GM12801 (cell line): Measurements from ENCODE around the gene CSGALNACT2.

Source experiments
- TF ChIP-seq, protein P1 (sequence below): IDR thresholded peaks from one replicate; pipeline ENCODE4 v1.5.1; 2011; ENCODE audit warnings: control low read depth; ENCODE audit not compliant: insufficient read length; ENCODE audit errors: extremely low read depth

The CSGALNACT2 gene

DNA sequence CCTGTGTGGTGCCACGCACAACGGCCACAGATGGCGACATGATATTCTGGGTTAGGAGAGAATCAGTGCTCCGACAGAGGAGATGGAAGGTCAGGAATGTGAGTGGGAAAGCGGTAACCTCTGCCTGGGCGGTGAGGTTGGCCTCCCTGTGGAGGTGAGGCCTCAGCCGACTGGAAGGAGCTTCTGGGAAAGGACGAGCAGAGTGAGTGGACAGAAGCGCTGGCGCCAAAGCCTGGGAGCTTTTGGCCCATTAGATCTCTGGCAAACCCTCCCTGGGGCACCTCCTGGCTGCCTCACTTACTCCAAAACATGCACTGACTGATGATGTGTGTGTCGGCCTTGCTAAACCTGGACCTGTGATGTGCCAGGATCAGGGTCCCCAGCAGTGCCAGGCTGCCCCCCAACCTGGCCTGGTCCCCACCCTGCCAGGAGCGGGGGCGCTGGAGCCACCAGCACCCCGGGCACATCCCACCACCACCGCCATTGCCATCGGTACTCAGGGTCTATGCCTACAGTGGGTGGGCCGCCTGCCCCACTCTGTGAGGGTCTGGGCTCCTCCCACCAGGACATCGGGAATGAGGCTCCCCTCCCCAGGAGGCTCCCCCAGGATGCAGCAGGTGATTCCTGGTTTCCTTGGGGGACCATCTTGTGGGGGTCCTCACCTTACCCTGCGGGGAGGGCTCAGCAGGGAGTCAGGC, 77.7 kb downstream of the CSGALNACT2 start:
- TF ChIP-seq, protein P1, sequence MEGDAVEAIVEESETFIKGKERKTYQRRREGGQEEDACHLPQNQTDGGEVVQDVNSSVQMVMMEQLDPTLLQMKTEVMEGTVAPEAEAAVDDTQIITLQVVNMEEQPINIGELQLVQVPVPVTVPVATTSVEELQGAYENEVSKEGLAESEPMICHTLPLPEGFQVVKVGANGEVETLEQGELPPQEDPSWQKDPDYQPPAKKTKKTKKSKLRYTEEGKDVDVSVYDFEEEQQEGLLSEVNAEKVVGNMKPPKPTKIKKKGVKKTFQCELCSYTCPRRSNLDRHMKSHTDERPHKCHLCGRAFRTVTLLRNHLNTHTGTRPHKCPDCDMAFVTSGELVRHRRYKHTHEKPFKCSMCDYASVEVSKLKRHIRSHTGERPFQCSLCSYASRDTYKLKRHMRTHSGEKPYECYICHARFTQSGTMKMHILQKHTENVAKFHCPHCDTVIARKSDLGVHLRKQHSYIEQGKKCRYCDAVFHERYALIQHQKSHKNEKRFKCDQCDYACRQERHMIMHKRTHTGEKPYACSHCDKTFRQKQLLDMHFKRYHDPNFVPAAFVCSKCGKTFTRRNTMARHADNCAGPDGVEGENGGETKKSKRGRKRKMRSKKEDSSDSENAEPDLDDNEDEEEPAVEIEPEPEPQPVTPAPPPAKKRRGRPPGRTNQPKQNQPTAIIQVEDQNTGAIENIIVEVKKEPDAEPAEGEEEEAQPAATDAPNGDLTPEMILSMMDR: no peak

DNA sequence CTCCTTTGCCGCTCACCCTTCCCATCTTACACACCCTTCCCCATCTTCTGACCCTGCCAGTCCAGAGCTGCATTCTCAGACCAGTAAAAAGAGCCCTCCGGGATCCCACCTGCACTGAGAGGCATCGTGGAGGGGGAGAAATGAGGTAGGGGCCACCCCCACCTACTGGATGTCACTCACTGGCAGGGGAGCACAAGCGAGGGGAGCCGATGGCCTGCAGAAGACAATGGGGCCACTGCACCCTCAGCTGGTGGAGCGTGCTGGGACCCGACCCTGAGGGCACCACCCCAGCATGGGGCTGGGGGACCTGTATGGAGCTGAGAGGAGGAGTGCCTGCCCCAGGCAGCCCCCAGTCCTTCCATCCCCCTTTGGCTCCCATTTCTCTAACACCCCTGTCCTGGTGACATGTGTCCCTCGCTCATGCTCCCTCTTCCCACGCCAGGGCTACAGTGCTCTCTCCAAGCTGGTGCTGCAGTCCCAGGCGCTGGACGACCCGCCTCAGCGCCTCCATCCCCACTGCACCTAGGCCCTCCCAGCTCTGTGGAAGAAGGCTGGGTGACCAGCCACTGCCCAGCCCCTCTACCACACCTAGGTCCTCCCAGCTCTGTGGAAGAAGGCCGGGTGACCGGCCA, 78.8 kb downstream of the CSGALNACT2 start:
- TF ChIP-seq, protein P1: no peak

DNA sequence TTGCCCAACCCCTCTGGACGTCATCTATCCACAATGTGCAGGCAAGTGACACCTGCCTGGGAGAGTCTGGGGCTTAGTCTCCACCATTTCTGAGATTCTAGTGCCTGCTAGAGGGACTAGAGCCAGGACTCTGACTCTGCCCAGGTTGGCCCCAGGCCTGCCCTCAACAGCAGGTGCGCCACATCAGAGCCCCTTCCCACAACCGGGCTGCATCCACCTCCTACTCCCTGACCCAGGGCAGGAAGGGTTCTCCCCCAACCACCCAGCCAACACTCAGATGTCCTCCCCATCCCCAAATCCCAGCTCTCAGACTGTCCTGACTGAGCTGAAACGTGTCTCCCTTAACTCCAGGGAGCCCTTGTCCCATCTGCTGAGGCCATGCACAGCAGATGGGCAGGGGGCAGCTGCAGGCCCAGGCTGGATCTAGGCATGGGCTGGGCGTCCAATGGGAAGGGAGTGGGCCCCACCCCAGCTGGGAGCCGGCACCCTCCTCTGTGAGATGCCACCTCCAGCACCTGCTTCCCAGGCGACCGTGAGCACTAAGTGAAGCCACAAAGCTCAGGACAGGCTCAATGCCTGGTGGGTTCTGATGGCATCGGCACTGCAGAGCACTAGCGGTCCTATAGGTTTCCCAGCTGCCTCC, 79.4 kb downstream of the CSGALNACT2 start:
- TF ChIP-seq, protein P1: no peak

DNA sequence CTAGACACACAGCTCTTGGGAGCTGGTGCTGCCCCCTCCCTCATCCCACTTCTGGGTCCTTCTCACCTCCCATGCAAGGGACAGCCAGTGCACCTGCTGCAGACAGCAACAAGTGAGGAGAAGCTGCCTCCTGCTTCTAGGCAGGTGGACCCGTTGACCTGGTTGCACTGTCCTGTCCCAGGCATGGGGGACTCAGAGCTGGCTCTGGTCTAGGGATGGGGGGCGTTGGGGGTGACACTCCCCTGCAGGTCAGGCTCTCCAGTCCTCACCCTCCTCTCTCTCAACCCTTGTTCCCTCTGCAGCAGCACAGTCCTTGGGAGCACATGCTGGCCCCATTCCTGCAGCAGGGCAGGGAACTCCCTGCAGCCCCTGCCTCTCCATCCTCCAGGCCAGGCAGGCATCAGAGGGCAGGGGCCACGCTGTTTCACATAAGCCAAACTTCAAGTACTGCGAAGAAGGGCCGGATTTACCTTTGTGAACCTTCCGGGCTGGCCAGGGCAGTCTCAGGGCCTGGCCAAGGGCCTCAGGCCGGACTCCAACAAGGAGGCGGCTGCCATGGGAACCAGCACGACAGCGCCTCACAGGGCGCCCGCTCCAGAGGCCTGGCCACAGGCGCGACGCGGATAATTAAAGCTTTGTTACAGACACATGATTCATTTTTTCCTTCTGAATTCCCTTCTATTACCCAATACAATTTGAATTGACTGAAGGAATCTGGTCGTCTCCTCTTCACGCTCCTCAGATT, 80.1 kb downstream of the CSGALNACT2 start:
- TF ChIP-seq, protein P1: no peak

DNA sequence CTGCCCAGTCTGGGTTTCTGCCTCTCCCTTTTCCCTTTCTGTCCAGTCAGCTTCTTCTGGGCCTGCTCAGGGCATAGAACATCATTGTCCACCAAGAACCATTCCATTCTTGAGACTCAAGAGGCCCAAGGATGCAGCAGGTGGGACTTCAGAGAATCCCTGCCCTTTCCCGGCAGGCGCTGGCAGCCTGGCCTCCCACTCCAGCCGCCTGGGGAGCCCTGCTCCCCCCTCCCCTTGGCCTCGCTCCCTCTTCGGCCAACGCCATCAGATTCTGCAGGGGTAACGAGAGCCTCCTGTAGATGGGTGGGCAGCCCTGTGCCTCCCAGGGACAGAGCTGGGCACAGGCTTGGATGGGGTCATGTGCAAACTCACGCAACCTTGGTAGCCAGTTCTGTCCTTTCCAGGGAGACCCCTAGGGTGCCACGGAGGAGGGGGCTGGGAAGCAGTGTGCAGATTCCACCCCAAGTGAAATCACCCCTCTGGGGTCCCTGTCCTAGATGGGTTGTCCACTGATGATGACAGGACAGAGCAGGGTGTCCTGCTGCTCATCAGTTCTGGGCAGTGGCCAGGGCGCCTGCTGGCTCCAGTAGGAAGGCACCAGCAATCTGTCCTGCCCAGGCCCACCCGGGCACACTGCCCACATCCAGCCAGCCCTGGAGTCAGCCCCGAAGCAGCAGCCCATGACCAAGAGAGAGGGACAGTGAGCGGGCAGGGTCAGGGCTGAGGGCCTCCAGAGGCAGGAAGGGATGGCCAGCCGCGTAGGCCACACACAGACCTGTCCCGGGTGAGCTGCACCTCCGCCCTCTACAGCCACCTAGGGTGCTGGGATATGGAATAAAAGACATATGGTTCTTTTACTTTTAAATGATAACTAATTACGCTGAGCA, 80.9 kb downstream of the CSGALNACT2 start:
- TF ChIP-seq, protein P1: no peak

DNA sequence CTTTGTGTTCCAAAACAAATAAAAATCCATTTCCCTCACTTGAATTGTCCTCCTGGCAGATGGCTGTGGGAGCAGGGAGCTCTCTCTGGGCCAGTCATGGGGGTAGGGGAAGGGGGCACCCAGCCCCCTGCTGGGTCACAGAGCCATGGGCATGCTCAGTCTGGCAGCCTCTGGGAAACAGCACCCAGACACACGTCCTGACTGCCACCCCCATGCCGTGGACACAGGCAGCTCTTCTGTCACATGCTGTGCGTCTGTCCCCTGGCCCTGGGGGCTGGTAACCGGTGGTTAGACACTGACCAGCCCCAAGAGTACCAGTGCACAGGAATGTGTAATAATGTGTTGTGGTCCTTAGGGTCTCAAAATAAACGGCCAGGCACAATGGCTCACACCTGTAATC, 81.6 kb downstream of the CSGALNACT2 start:
- TF ChIP-seq, protein P1: no peak
